ENCODE measurements around the gene ACSM6.
A peak's percentile ranks its signal among the peaks of the same experiment; 100 is the strongest.
"Not testable (repeated sequence)": the region's sequence is repeated elsewhere in the genome, so short reads cannot be mapped to it uniquely, and the experiment has no call there.

Gene ACSM6, protein sequence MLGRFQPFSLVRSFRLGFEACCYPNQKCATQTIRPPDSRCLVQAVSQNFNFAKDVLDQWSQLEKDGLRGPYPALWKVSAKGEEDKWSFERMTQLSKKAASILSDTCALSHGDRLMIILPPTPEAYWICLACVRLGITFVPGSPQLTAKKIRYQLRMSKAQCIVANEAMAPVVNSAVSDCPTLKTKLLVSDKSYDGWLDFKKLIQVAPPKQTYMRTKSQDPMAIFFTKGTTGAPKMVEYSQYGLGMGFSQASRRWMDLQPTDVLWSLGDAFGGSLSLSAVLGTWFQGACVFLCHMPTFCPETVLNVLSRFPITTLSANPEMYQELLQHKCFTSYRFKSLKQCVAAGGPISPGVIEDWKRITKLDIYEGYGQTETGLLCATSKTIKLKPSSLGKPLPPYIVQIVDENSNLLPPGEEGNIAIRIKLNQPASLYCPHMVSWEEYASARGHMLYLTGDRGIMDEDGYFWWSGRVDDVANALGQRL

DNA sequence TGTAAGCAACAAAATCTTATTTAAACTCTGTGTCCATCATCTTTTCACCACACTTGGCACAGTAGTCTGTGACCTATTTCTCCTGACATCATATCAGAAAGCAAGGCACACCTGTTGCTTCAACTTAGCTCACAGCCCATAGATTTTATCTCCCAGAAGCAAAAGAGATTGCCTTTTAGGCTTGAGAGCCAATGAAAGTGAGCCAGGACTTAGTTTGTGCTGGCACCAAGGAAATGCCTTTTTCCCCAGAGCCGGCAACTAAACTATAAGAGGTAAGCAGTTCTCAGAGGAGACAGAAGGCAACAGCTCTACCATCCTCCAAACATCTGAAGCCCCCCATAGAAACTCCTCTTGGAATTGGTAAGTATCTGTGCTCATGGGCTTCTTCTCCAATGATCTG lies at the start of gene ACSM6:
TSS of gene ACSM6 (plus strand) at position 295 of the 400 bp plus-strand sequence. CDS start 248 bp downstream, outside the sequence.
- no peak for DNase-seq

DNA sequence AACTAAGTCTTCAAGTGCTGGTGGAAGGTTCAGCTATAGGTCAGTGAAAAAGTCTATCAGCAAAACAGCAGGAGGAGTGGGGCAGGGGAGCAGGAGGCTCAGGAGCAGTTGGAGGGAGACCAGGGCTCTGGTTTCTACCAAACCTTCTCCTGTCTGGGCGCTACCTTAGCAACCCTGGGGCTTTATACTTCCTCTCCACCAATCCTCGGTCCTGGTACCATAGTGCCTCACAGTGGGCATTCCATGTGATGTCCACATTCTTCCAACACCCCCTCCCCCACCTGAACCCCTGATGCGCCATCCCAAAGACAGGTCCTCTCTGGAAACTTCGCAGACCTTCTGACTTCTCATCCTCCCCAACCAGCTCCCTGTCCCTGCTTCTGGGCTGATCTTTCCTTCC lies 25.3 kb upstream of the ACSM6 start:
- no peak for DNase-seq

DNA sequence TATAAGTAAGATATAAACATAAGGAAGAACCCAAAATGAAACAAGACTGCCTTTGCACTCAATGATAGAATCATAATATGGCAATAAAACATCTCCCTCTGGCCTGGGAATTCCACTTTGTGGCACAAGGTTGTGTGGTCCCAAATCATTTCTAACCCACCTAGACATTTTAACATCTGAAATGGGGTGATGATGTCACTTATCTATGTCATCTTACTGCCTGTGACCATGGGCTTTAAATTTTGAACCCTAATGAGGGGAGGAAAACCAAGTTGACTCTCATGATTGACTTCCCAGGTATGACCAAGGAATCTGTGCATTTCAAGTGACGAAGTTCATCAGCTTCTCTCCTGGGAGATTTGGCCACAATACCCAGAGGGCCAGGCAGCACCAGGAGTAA lies 24.5 kb upstream of the ACSM6 start:
- no peak for DNase-seq

- no peak for DNase-seq
Observed at GRCh38 chr10:95170790-95171189, 23.2 kb upstream of the ACSM6 start.

GRCh38 chr10:95171336-95171735 lies 22.7 kb upstream of the ACSM6 start:
- no peak for DNase-seq

DNA sequence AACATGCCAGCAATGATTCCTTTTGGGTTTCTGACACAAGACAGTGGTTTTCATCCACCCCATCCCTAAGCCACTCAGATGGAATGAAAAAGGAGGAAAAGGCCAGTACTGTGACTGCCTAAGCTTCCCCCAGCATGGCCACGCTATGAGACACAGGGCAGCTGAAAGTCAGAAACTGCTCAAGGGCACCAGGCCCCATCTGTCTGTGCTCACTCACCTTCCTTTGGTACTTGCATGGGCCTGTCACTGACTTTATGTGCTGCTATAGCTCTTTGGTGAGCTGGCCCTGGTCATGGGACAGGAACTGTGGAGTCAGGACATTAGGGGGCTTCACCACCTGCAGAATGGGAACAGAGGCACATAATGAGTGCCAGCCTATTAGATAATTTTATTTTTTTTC lies 21.2 kb upstream of the ACSM6 start:
- no peak for DNase-seq

GRCh38 chr10:95176101-95176500 lies 17.9 kb upstream of the ACSM6 start:
- no peak for DNase-seq

- no peak for DNase-seq
Observed at GRCh38 chr10:95177429-95177828, 16.6 kb upstream of the ACSM6 start.

DNA sequence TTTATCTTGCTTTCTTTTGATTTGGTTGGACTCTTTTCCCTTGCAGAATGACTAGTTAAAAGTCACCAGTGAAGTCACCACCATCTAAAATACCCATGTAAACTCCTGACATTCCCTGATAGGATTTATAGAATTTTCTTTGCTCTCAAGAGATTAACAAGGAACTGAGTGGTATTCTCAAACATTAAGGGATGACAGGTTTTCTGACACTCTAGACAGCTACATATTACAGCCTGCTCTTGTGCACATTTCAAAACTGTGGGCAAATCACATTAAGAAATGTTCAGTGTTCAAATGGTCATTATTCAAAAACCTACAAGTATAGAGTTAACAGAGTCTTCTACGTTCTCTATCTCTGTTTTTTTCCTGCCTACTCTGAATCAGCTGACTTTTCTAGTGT lies 15.8 kb upstream of the ACSM6 start:
- DNase-seq, result no peak

DNA sequence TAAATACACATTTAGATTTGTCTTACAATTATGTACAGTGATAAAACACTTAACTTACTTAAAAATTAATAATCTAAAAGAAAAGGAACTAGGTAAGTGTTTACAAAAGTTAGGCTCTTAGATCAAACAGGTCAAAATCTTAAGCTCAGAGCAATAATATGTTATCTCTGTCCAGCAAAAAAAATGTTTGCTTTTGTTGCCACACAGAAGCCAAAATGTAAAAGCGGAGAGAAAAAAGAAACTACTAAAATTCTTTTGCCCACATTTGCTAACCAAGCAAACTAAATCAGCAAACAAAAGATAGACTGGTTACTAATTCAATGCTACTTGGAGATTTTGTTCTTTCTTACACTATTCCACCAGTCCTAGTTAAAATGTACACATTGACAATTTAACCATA lies 15.2 kb upstream of the ACSM6 start:
- no peak for DNase-seq

- DNase-seq, result no peak
Observed at GRCh38 chr10:95181726-95182125, 12.3 kb upstream of the ACSM6 start.

DNA sequence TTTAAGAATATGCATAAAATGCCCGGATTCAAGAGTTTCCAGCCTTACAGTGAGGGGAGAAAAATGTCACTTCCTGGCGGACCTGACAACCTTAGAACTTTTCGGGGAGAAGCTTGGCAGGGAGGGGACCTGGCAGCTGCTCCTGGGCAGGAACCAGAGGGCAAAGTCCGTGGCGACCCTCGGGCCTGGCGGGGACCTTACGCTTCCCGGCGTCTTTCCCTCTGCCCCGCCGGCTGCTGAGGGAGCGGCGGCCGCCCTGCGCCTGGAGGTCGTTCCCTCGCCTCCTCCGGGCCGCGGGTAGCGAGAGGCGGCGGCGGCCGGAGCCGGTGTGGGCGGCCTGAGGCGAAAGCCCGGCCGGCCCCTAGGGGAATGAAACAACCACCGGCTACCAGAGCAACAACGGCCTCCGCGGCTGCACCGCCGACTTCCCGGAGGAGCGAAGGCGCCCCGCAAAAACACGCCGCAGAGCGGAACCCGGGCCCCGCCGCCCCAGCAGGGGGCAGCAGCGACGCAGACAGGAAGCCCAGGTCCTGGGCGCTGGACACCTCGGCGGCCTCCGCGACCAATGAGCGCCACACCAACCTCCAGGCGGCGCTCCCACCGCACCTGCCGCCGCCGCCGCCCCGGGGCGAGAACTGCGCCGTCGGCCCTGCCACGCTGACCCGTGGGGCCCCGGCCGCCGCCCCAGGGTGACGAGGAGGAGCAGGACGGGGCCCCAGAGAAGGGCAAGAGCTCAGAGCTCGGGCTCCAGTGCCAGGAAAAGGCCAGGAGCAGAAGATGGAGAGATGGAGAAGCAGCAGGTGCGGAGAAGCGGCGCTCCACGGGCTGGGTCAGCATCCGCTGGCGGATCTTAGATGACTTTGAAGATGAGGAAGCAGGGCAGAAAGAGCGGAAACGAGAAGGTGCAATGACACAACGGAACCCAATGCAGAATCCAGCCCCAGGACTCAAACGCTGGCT lies 10.5 kb upstream of the ACSM6 start:
- peak; percentile 51 for DNase-seq

DNA sequence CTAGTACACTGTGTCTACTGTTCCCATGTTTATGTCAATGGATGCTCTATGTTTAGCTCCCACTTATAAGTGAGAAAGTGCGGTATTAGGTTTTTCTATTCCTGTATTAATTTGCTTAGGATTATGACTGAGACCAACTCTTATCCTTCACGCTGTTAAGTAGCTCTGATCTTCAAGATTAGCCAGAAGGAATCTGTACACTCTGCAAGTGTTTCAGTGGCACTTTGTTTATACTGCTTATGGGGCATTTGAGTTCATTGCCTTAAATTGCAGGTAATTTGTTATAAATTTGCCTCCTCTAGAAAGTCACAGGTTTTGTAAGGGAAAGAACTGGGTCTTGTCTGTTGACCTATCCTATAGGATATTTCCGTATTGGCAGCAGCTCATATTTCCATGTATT lies 6.4 kb upstream of the ACSM6 start:
- DNase-seq, result no peak

DNA sequence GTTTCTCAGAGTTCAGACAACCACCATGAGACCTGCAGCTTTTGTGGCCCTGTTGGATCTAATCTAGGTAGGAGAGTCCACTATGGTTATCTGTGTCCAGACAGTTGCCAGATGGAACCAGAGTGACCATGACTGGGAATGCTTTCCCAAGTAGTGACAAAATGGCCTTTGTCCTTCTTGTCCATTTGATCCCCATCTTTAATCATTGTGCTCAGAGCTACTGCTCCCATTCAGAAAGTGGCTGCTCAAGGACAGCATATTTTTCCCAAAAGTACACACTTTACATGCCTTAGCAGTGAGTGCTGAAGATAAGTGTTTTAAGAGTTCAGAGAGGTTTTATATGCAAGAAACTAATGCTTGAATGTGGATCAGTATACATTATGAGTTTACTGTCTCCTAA lies 5.4 kb upstream of the ACSM6 start:
- no peak for DNase-seq

DNA sequence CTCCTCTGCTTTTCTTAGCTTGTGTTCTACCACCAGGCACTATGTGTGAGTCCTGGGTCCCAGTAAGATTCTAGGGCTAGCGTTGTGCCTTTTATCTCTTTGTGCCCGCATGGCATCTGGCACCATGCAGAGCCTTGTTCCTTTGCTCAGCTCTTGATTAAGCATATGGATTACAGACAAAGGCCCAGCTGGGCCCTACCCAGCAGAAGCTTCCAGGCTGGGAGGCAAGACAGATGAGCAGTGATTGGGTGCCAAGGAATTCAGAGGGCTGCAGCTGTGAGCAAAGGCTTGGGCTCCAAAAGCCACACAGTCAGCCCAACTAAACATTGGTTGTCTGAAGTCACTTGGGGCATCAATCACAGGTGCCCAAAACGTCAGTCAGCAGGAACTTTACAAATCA lies 2.0 kb downstream of the ACSM6 start:
- no peak for DNase-seq

DNA sequence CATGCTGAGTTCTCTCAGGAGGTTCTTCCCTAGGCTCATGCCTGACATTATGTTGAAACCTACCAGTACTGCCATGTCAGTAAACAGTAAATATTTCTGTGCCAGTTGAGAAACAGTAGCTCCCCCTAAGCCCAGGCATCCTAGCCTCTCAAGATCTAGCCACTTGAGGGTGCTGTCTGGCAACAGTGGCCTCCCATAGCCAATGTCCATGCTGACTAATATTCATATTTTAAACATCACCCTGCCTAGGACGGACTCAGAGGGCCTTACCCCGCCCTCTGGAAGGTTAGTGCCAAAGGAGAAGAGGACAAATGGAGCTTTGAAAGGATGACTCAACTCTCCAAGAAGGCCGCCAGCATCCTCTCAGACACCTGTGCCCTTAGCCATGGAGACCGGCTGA lies 7.7 kb downstream of the ACSM6 start:
- no peak for DNase-seq

GRCh38 chr10:95202865-95203264 lies 8.8 kb downstream of the ACSM6 start:
- DNase-seq, result not testable (repeated sequence)

GRCh38 chr10:95208702-95209391 lies 14.8 kb downstream of the ACSM6 start:
- no peak for DNase-seq

DNA sequence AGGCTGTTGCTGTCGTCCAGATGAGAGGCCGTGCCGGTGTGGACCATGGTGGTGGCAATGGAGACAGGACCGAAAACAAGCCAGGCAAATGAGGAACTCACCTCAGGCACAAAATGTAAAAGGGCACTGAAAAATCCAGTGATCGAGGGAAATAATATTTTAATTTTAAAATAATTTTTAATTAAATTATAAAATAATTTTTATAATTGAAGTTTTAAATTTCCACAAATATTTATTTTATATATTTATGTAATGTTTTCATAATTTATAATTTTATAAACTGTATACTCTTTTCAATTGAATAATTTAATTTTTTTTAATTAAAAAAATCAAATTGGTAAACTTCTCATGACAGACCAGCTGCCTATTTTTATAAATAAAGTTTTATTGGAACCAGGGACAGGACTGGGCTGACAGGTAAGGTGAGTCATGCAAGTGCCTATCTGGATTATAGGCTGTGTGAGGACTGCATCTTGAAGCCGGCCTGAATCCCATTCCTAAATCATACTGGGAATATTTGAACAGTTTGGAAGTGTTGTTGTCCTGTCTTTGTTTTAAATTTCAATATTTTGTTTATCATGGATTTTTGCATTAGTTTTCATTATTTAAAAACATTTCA lies 15.6 kb downstream of the ACSM6 start:
- no peak for DNase-seq

GRCh38 chr10:95211606-95212279 lies 17.7 kb downstream of the ACSM6 start:
- no peak for DNase-seq

- DNase-seq, result peak; percentile 13
Observed at GRCh38 chr10:95214369-95214768, 20.3 kb downstream of the ACSM6 start.

- DNase-seq, result no peak
Observed at GRCh38 chr10:95214793-95215192, 20.8 kb downstream of the ACSM6 start.
